ENCODE data around the gene SUMO3. TPM values are rescaled to one million over a fixed set of nuclear protein-coding genes. Genes with fewer than 3 reads are reported as not detected.

The SUMO3 gene
- polyA plus RNA-seq, 1 donor (not counting 4 experiments of a cell fraction or from before 2014, with no cell fraction given) = 115 TPM

DNA sequence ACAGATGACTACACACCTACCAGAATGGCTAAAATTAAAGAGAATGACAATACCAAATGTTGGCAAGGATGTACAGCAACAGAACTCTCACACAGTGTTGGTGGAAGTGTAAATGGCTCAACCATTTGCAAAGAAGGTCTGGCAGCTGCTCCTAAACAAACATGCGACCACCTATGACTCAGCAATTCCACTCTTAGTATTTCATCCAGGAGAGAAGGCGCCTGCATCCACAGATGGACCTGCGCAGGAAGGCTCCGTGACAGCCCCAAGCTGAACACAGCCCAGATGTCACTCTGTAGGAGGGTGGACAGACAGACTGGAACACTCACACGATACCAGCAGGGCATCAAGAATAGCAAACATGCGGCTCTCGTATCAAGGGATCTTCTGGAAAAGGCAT is 48.9 kb upstream of the SUMO3 start:
- DNase-seq (ENCODE audit: low read depth, low spot score) (no peak), FAIRE-seq (no peak)
- peaks cover 63% of the 10 kb centered on the region for H4K20me1 ChIP-seq (ENCODE audit: control insufficient read depth, extremely low read depth, insufficient read depth, low read length)
- H3K9me3 ChIP-seq (ENCODE audit: control insufficient read depth, low read depth, low read length) = no peaks in the 10 kb centered on the region
- peaks cover 98% of the 10 kb centered on the region for H3K79me2 ChIP-seq (ENCODE audit: control insufficient read depth, insufficient read depth, low read length)
- H3K36me3 ChIP-seq (ENCODE audit: control insufficient read depth in 2 of 2, extremely low read depth in 1 of 2, insufficient read depth in 2 of 2, low read length in 2 of 2) = peaks cover 15% of the 10 kb centered on the region in 2 experiments
- H2AFZ ChIP-seq (ENCODE audit: control insufficient read depth, low read length) = no peak overlapping the region
- H3K4me2 ChIP-seq (ENCODE audit: control insufficient read depth, extremely low read depth, insufficient read depth, low read depth, low read length) = no peak overlapping the region
- H3K9me1 ChIP-seq (ENCODE audit: control insufficient read depth, extremely low read depth, insufficient read depth, low read length) = peaks cover 15% of the 10 kb centered on the region
- no peaks in the 10 kb centered on the region for H3K27me3 ChIP-seq (ENCODE audit: control insufficient read depth, extremely low read depth, insufficient read depth, low read length)
- dilution Hi-C loops (cut with MboI; ENCODE audit: extremely low pct_ligation_motif_present, low sequenced_read_pairs) = no loop called here
- no peak for TF ChIP-seq EZH2 (IDR thresholded peaks at IDR 0.05; ENCODE audit: low read length)
- TF ChIP-seq CTCF (optimal IDR thresholded peaks at IDR 0.05 in 1 of 3, IDR thresholded peaks at IDR 0.05 in 1 of 3, conservative IDR thresholded peaks at IDR 0.05 in 1 of 3; ENCODE audit: extremely low read depth in 1 of 3, insufficient read depth in 2 of 3, low read length in 3 of 3) = no peak
- H3K4me1 ChIP-seq (ENCODE audit: control insufficient read depth, extremely low read depth, insufficient read depth, low read length) = peaks cover 25% of the 10 kb centered on the region
- H3K27ac ChIP-seq (ENCODE audit: control insufficient read depth, insufficient read depth, low read length) = no peak overlapping the region
- no peak overlapping the region for H3K9ac ChIP-seq (ENCODE audit: control insufficient read depth, extremely low read depth, insufficient read depth, low read length)
- H3K4me3 ChIP-seq (ENCODE audit: control insufficient read depth in 2 of 3, extremely low read depth in 1 of 3, insufficient read depth in 2 of 3, low read depth in 1 of 3, low read length in 3 of 3) = no peak overlapping the region

DNA sequence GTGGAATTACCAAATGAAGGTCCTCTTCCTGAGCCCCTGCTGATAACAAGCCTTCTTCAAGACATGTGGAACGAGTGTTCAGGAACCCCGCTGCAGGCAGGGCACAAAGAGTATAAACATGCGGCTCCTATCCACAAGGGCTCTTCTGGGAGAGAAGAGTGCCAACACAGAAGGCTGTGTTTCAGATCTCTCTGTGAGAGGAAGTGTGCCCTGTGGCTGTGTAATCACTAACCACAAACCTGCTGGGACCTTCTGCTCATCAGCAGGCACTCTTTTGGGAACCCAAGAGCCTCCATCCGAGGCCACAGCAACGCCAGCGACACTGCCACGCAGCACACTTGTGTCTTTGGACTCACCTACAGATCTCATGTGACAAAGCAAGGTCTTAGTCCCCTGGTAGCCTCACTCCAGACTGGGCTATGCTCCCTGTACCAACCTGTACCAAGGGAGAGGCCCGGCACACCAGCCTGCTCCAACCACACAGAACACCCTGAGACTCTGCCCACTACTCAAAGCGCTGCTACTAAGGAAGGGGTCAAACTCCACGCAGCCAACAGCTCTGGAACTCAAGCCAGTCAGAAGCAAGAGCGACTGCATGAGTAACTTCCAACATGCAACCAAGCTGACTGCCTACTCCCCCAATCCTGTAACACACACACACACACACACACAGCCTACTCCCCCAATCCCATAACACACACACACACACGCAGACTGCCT is 47.9 kb upstream of the SUMO3 start:
- TF ChIP-seq EZH2 (IDR thresholded peaks at IDR 0.05; ENCODE audit: low read length) (no peak), CTCF (optimal IDR thresholded peaks at IDR 0.05 in 1 of 3, IDR thresholded peaks at IDR 0.05 in 1 of 3, conservative IDR thresholded peaks at IDR 0.05 in 1 of 3; ENCODE audit: extremely low read depth in 1 of 3, insufficient read depth in 2 of 3, low read length in 3 of 3) (no peak)
- H3K79me2 ChIP-seq (ENCODE audit: control insufficient read depth, insufficient read depth, low read length) = peaks cover 96% of the 10 kb centered on the region
- H3K4me2 ChIP-seq (ENCODE audit: control insufficient read depth, extremely low read depth, insufficient read depth, low read depth, low read length) = no peak overlapping the region
- dilution Hi-C loops (cut with MboI; ENCODE audit: extremely low pct_ligation_motif_present, low sequenced_read_pairs) = no loop called here
- no peak overlapping the region for H3K4me3 ChIP-seq (ENCODE audit: control insufficient read depth in 2 of 3, extremely low read depth in 1 of 3, insufficient read depth in 2 of 3, low read depth in 1 of 3, low read length in 3 of 3)
- no peak overlapping the region for H3K27ac ChIP-seq (ENCODE audit: control insufficient read depth, insufficient read depth, low read length)
- peaks cover 14% of the 10 kb centered on the region for H3K4me1 ChIP-seq (ENCODE audit: control insufficient read depth, extremely low read depth, insufficient read depth, low read length)
- no peaks in the 10 kb centered on the region for H3K9me3 ChIP-seq (ENCODE audit: control insufficient read depth, low read depth, low read length)
- peaks cover 15 to 17% of the 10 kb centered on the region in 2 experiments for H3K36me3 ChIP-seq (ENCODE audit: control insufficient read depth in 2 of 2, extremely low read depth in 1 of 2, insufficient read depth in 2 of 2, low read length in 2 of 2)
- H4K20me1 ChIP-seq (ENCODE audit: control insufficient read depth, extremely low read depth, insufficient read depth, low read length) = peaks cover 56% of the 10 kb centered on the region
- no peaks in the 10 kb centered on the region for H3K27me3 ChIP-seq (ENCODE audit: control insufficient read depth, extremely low read depth, insufficient read depth, low read length)
- DNase-seq (ENCODE audit: low read depth, low spot score) (no peak), FAIRE-seq (no peak)
- H3K9ac ChIP-seq (ENCODE audit: control insufficient read depth, extremely low read depth, insufficient read depth, low read length) = no peak overlapping the region
- peaks cover 12% of the 10 kb centered on the region for H3K9me1 ChIP-seq (ENCODE audit: control insufficient read depth, extremely low read depth, insufficient read depth, low read length)
- H2AFZ ChIP-seq (ENCODE audit: control insufficient read depth, low read length) = no peak overlapping the region
